Testis (tissue), 2 donors: ENCODE data around the gene APOBEC3A.

Experiments
- CTCF ChIP-seq, 3 experiments: fragments of 450-650 bp in 2 of 3; fragments of 200-600 bp in 1 of 3; sonication (generic) in 1 of 3; IDR thresholded peaks; one replicate each; pipeline ENCODE4 v1.5.1; 2016 to 2019; ENCODE audit warnings: antibody characterized with exemption in 3 of 3, mild to moderate bottlenecking in 2 of 3, moderate library complexity in 1 of 3
- POLR2A ChIP-seq: fragments of 450-650 bp; IDR thresholded peaks from one replicate; pipeline ENCODE4 v1.6.1; 2017; ENCODE audit warnings: antibody characterized with exemption, mild to moderate bottlenecking, moderate library complexity

GRCh38 chr22:38987171-38987895 is 29.9 kb downstream of the APOBEC3A start:
- no peak for TF ChIP-seq CTCF (IDR thresholded peaks at IDR 0.05)
- no peak for TF ChIP-seq POLR2A
